ENCODE measurements around the gene B4GALNT4.
A peak's percentile ranks its signal among the peaks of the same experiment; 100 is the strongest.
"Not testable (repeated sequence)": the region's sequence is repeated elsewhere in the genome, so short reads cannot be mapped to it uniquely, and the experiment has no call there.

The B4GALNT4 gene, protein sequence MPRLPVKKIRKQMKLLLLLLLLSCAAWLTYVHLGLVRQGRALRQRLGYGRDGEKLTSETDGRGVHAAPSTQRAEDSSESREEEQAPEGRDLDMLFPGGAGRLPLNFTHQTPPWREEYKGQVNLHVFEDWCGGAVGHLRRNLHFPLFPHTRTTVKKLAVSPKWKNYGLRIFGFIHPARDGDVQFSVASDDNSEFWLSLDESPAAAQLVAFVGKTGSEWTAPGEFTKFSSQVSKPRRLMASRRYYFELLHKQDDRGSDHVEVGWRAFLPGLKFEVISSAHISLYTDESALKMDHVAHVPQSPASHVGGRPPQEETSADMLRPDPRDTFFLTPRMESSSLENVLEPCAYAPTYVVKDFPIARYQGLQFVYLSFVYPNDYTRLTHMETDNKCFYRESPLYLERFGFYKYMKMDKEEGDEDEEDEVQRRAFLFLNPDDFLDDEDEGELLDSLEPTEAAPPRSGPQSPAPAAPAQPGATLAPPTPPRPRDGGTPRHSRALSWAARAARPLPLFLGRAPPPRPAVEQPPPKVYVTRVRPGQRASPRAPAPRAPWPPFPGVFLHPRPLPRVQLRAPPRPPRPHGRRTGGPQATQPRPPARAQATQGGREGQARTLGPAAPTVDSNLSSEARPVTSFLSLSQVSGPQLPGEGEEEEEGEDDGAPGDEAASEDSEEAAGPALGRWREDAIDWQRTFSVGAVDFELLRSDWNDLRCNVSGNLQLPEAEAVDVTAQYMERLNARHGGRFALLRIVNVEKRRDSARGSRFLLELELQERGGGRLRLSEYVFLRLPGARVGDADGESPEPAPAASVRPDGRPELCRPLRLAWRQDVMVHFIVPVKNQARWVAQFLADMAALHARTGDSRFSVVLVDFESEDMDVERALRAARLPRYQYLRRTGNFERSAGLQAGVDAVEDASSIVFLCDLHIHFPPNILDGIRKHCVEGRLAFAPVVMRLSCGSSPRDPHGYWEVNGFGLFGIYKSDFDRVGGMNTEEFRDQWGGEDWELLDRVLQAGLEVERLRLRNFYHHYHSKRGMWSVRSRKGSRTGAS

DNA sequence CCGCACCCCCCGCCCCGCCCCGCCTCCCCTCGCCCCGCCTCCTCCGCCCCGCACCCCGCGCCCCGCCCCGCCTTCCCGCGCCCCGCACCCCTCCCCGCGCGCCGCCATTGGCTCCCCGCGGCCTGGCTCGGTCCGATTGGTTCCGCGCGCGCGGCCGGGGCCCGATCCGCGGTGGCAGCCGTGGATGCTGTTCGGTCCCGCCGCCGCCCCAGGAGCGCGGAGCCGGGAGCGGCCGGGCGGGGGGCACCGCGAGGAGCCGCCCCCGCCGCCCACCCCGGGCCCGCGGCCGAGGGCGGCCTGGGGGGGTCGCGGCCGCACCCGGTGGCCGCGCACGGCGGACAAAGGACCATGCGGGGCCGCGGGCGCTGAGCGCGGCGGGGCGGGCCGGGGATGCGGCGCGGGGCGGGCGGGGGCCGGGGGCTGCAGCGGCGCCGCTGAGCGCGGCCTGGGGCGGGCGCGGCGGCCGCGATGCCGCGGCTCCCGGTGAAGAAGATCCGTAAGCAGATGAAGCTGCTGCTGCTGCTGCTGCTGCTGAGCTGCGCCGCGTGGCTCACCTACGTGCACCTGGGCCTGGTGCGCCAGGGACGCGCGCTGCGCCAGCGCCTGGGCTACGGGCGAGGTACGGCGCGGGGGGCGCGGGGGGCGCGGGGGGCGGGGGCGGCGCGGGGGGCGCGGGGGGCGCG lies at the start of gene B4GALNT4:
TSS of gene B4GALNT4 (plus strand) at position 164 of the 683 bp plus-strand sequence. CDS start at position 469, 305 bp downstream.
- TF ChIP-seq, protein P1, sequence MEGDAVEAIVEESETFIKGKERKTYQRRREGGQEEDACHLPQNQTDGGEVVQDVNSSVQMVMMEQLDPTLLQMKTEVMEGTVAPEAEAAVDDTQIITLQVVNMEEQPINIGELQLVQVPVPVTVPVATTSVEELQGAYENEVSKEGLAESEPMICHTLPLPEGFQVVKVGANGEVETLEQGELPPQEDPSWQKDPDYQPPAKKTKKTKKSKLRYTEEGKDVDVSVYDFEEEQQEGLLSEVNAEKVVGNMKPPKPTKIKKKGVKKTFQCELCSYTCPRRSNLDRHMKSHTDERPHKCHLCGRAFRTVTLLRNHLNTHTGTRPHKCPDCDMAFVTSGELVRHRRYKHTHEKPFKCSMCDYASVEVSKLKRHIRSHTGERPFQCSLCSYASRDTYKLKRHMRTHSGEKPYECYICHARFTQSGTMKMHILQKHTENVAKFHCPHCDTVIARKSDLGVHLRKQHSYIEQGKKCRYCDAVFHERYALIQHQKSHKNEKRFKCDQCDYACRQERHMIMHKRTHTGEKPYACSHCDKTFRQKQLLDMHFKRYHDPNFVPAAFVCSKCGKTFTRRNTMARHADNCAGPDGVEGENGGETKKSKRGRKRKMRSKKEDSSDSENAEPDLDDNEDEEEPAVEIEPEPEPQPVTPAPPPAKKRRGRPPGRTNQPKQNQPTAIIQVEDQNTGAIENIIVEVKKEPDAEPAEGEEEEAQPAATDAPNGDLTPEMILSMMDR (IDR thresholded peaks at IDR 0.05; ENCODE audit: unreplicated experiment in 3 of 3), result no peak
- peak within 1 kb of the TSS; percentile 87 to 92 (median 90) for H3K27ac Mint-ChIP-seq
- H3K36me3 Mint-ChIP-seq (ENCODE audit: low read depth), result peaks cover 22% of the 10 kb centered on the region
- H3K27me3 Mint-ChIP-seq (ENCODE audit: low read depth), result peaks cover 12% of the 10 kb centered on the region
- H3K4me1 Mint-ChIP-seq, result peaks cover 14% of the 10 kb centered on the region
- H3K4me3 Mint-ChIP-seq, result peak within 1 kb of the TSS; percentile 93 to 97 (median 94)
- no peaks in the 10 kb centered on the region for H3K9me3 Mint-ChIP-seq

DNA sequence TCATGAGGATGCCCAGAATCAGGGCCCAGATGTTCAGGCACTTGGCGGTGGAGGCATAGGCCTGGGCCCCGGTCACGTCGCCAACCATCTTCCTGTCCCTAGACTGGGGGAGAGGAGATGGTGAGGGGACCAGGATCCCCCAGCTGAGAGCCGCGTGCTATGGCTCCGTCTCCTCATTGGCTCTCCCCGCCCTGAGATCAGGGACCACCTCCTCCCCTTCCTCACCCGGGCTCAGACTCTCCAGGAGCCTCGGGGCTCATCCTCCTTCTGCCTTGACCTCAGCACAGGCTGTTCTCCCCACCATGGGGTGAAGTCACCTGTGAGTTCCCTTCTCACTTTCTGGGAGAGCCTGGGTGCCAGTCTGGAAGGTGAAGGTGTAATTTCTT lies 49.4 kb upstream of the B4GALNT4 start:
- H3K27me3 Mint-ChIP-seq (ENCODE audit: low read depth), result peaks cover 13% of the 10 kb centered on the region
- H3K4me3 Mint-ChIP-seq, result peak overlapping the region; percentile 92 to 94 (median 93)
- H3K36me3 Mint-ChIP-seq (ENCODE audit: low read depth); H3K9me3 Mint-ChIP-seq: not testable (repeated sequence)
- peaks cover 36% of the 10 kb centered on the region for H3K4me1 Mint-ChIP-seq
- H3K27ac Mint-ChIP-seq, result peak overlapping the region; percentile 94 to 99 (median 99)

DNA sequence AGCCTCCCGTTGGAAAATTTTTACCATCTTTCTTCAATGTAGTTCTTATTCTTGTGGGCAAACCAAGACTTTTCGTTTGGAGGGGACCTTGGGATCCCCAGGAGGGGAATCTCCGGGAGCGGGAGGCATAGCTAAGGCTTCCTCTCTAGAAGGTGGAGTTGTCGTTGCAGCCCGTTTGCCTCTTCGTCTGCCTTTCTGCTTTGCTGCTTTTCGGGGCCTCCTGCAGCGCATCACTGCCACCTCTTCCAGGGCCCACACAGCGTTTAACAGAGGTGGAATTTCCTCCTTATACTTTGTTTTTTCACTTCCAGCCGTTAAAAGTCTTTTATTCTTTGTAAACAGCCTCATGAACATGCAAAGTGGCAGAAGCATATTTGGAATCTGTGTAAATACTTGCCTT lies 45.1 kb upstream of the B4GALNT4 start:
- H3K4me3 Mint-ChIP-seq, result peak overlapping the region; percentile 22 to 62 (median 43)
- no peaks in the 10 kb centered on the region for H3K27me3 Mint-ChIP-seq (ENCODE audit: low read depth)
- no peaks in the 10 kb centered on the region for H3K9me3 Mint-ChIP-seq
- no peaks in the 10 kb centered on the region for H3K36me3 Mint-ChIP-seq (ENCODE audit: low read depth)
- TF ChIP-seq, protein P1 (IDR thresholded peaks at IDR 0.05; ENCODE audit: unreplicated experiment in 3 of 3), result no peak
- peaks cover 50% of the 10 kb centered on the region for H3K4me1 Mint-ChIP-seq
- H3K27ac Mint-ChIP-seq, result peak overlapping the region; percentile 96 to 98 (median 97)

DNA sequence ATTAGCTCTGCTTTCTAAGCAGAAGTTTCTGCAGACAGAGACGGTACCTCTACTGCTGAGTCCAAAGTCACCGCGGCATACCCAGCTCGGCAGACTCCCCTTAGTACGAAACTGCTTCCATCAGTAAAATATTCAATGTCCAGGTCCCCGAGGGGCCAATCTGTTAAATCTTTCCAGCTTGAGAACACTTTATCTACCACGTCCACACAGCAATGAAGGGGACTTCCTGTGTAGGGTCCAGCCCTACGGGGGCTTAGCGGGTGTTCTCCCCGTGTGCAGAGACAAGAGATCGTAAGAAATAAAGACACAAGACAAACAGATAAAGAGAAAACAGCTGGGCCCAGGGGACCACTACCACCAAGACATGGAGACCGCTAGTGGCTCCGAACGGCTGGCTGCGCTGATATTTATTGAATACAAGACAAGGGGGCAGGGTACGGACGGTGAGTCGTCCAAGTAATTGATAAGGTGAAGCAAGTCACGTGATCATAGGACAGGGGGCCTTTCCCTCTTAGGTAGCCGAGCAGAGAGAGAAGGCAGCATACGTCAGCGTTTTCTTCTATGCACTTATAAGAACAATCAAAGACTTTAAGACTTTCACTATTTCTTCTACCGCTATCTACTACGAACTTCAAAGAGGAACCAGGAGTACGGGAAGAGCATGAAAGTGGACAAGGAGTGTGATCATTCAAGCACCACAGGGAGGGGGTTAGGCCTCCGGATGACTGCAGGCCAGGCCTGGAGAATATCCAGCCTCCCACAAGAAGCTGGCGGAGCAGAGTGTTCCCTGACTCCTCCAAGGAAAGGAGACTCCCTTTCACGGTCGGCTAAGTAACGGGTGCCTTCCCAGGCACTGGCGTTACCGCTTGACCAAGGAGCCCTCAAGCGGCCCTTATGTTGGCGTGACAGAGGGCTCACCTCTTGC lies 44.4 kb upstream of the B4GALNT4 start:
- H3K36me3 Mint-ChIP-seq (ENCODE audit: low read depth); H3K9me3 Mint-ChIP-seq; H3K27me3 Mint-ChIP-seq (ENCODE audit: low read depth): not testable (repeated sequence)
- Mint-ChIP-seq H3K4me3 (peak overlapping the region; percentile 22 to 62 (median 43)), H3K27ac (peak overlapping the region; percentile 96 to 98 (median 97)), H3K4me1 (peaks cover 53% of the 10 kb centered on the region)

DNA sequence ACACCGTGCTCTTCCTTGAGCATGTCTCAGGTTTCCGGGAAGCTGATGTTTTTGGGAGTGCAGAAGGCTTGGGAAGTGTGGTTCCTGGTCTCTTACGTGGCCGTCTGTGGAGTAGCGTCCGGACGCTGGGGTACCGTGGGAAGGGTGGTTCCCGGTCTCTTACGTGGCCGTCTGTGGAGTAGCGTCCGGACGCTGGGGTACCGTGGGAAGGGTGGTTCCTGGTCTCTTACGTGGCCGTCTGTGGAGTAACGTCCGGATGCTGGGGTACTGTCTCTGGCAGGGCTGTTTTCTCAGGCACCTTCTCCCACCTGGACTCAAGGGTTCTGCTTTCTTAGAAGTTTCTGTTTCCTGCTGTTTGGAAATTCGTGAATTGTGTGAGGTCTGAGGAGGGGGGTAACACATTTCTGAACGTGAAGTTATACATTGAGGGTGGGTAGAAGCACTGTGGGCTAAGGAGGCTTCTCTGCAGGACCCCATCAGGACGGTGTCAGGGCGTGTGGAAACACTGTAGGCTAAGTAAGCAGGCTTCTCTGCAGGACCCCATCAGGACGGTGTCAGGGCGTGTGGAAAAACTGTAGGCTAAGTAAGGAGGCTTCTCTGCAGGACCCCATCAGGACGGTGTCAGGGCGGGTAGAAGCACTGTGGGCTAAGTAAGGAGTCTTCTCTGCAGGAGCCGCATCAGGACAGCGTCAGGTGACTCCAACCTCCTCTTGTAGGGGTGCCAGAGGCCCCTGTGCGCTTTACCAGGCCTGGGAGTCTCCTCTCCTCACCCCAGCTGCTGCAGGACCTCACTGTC lies 43.3 kb upstream of the B4GALNT4 start:
- no peaks in the 10 kb centered on the region for H3K36me3 Mint-ChIP-seq (ENCODE audit: low read depth)
- peak overlapping the region; percentile 96 to 98 (median 97) for H3K27ac Mint-ChIP-seq
- H3K4me3 Mint-ChIP-seq, result peak overlapping the region in 2 of 3 experiments; percentile 21 to 53
- no peaks in the 10 kb centered on the region for H3K27me3 Mint-ChIP-seq (ENCODE audit: low read depth)
- peaks cover 48% of the 10 kb centered on the region for H3K4me1 Mint-ChIP-seq
- H3K9me3 Mint-ChIP-seq, result no peaks in the 10 kb centered on the region
- TF ChIP-seq, protein P1 (IDR thresholded peaks at IDR 0.05; ENCODE audit: unreplicated experiment in 3 of 3), result no peak
